ENCODE data around the gene ISG20L2. TPM values are rescaled to one million over a fixed set of nuclear protein-coding genes. Genes with fewer than 3 reads are reported as not detected.

Gene ISG20L2
- total RNA-seq, 3 donors from 2014 or later: 27.8 to 33.0 (median 31.0) TPM

DNA sequence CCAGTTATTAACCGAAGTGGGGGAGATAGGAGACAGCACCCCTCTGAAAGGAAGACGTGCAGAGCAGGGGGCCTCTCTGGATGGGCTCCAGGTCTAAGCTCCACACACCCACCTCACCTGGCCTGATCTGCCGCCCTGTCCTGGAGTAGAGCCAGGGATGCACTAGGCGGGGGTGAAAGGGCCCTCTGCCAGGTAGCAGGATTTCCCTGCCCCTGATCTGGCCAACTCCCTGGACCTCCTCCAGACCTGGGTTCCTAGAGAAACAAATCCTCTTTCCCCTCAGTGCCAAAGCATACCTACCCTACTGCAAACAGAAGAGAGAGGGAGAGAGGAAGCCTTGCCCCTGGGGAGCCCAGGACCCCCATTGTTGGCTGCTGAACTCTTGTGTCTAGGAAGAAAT, 25.2 kb downstream of the ISG20L2 start:
- TF ChIP-seq, protein P1, sequence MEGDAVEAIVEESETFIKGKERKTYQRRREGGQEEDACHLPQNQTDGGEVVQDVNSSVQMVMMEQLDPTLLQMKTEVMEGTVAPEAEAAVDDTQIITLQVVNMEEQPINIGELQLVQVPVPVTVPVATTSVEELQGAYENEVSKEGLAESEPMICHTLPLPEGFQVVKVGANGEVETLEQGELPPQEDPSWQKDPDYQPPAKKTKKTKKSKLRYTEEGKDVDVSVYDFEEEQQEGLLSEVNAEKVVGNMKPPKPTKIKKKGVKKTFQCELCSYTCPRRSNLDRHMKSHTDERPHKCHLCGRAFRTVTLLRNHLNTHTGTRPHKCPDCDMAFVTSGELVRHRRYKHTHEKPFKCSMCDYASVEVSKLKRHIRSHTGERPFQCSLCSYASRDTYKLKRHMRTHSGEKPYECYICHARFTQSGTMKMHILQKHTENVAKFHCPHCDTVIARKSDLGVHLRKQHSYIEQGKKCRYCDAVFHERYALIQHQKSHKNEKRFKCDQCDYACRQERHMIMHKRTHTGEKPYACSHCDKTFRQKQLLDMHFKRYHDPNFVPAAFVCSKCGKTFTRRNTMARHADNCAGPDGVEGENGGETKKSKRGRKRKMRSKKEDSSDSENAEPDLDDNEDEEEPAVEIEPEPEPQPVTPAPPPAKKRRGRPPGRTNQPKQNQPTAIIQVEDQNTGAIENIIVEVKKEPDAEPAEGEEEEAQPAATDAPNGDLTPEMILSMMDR (IDR thresholded peaks at IDR 0.05): no peak
- Histone ChIP-seq H3K36me3 (ENCODE audit: low read depth) (no peaks in the 10 kb centered on the region), H3K4me3 (no peak overlapping the region), H3K9me3 (no peaks in the 10 kb centered on the region), H3K4me1 (ENCODE audit: low read depth) (peaks cover 24% of the 10 kb centered on the region)
- ATAC-seq (no peak), DNase-seq (no peak)
- intact Hi-C loops (cut with DNase I, micrococcal nuclease): no loop called here

DNA sequence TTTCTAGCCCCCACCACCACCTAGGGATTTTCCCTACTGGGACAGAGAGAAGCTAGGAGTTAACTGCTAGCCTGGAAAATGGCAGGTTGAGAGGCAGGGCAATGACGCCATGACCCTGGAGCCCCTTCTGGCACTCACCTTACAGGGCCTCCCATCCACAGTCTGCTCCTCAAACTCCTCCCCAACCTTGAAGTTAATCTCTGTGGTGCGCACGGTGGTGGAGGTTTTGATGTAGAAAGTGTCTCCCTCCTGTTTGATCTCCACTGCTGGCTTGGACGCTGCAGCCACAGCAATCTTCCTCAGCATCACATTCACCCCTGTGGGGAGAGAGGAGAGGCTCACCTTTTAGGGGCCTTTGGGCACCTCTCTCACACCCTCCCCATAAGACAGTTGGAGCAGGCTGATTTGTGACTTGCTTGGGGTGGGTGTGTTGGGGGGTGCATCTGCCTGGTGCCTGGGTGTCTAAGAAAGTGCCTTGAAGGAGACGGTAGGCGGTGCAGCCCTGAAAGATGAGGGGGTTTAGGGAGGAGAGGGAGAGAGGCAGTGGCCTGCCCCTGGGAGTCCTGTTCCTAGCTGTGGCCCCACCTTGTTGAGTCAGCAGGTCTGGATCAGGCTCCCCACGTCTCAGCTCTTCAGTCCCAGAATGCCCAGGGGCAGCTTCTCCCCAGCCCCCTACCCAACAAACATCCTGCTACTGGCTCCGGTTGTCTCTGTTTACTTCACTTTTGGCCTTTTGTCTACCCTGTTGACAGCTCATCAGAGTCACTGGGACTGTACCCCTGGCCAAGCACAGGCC, 27.6 kb downstream of the ISG20L2 start:
- H3K4me3 ChIP-seq: no peak overlapping the region
- DNase-seq: no peak
- TF ChIP-seq, protein P1 (IDR thresholded peaks at IDR 0.05): no peak
- H3K9me3 ChIP-seq: no peaks in the 10 kb centered on the region
- intact Hi-C loops (cut with DNase I, micrococcal nuclease): no loop called here
- H3K36me3 ChIP-seq (ENCODE audit: low read depth): no peaks in the 10 kb centered on the region
- H3K4me1 ChIP-seq (ENCODE audit: low read depth): peaks cover 15% of the 10 kb centered on the region
- ATAC-seq: no peak

DNA sequence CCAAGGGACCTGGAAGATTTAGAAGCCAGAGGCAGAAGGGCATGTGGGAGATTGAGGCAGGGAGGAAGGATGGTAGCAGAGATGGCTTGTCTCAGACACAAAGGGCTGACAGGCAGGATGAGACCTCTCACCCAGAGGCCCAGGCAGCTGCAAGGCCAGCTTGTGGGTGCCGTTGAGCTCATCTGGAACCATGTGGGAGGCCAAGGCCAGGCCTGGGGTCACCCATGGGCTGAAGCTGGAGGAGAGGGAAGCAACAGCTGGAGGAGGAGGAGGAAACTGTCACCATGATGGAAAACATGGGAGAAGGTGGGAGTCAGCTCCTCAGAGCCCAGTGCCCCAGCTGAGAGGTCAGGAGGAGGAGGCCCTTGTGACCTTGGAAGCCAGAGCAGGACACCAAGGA, 29.6 kb downstream of the ISG20L2 start:
- H3K36me3 ChIP-seq (ENCODE audit: low read depth): no peaks in the 10 kb centered on the region
- intact Hi-C loops (cut with DNase I, micrococcal nuclease): no loop called here
- TF ChIP-seq, protein P1 (IDR thresholded peaks at IDR 0.05): no peak
- no peaks in the 10 kb centered on the region for H3K9me3 ChIP-seq
- no peak for DNase-seq
- no peak for ATAC-seq
- no peak overlapping the region for H3K4me3 ChIP-seq
- H3K4me1 ChIP-seq (ENCODE audit: low read depth): no peaks in the 10 kb centered on the region

DNA sequence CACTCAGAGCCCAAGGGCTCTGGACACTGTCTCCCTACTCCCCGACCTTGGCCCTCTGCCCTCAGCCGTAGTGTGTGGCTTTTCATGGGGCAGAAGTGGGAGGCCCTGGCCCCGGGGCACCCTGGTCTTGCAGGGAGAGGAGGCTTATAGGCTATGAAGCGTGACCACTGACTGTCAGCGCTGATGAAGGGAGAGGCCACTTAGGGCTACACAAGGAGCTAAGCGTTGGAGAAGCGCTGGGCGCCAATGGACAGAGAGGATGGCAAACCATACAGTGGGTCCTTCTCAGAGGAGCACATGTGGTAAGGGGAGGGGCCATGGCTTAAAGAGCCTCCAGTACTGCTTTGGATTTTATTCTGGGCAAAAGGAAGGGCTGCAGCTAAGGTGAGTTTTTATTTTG, 31.1 kb downstream of the ISG20L2 start:
- Histone ChIP-seq H3K36me3 (ENCODE audit: low read depth) (no peaks in the 10 kb centered on the region), H3K4me3 (no peak overlapping the region), H3K4me1 (ENCODE audit: low read depth) (peaks cover 9% of the 10 kb centered on the region), H3K9me3 (no peaks in the 10 kb centered on the region)
- intact Hi-C loops (cut with DNase I, micrococcal nuclease): no loop called here
- ATAC-seq: no peak
- TF ChIP-seq, protein P1 (IDR thresholded peaks at IDR 0.05): no peak
- DNase-seq: no peak

DNA sequence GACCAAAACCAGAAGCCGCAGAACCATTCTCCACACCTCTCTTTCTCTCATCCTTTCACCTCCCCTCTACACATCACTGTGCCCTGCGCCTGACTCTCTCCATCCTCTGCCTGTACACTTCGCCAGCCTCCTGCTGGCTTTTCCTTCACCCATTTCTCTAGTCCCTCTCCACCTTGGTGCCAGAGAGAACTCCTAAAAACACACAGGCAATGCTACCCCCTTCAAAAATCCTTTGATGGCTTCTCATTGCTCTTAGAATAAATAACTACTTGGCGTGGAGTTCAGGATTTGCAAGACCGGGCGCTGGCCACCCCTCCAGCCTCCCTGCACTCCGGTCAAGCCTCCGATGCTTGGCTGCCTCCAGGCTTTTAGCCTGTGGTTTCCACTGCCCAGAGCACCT, 31.8 kb downstream of the ISG20L2 start:
- Histone ChIP-seq H3K4me3 (no peak overlapping the region), H3K9me3 (no peaks in the 10 kb centered on the region), H3K36me3 (ENCODE audit: low read depth) (no peaks in the 10 kb centered on the region), H3K4me1 (ENCODE audit: low read depth) (peaks cover 10% of the 10 kb centered on the region)
- TF ChIP-seq, protein P1 (IDR thresholded peaks at IDR 0.05): no peak
- intact Hi-C loops (cut with DNase I, micrococcal nuclease): no loop called here
- ATAC-seq (no peak), DNase-seq (no peak)

DNA sequence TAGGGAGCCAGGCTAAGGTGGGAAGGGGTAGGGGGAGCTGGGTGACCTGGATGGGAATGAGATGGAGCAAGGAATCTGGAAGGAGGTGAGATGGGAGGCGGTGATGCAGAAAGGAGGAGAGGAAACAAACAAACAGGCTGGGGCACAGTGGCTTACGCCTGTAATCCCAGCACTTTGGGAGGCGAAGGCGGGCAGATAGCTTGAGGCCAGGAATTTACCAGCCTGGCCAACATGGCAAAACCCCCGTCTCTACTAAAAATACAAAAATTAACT, 33.9 kb downstream of the ISG20L2 start:
- H3K4me3 ChIP-seq: no peak overlapping the region
- DNase-seq (no peak), ATAC-seq (no peak)
- no peaks in the 10 kb centered on the region for H3K36me3 ChIP-seq (ENCODE audit: low read depth)
- H3K9me3 ChIP-seq: no peaks in the 10 kb centered on the region
- peaks cover 13% of the 10 kb centered on the region for H3K4me1 ChIP-seq (ENCODE audit: low read depth)
- TF ChIP-seq, protein P1 (IDR thresholded peaks at IDR 0.05): no peak
- intact Hi-C loops (cut with DNase I, micrococcal nuclease): no loop called here

Data from mucosa of descending colon (tissue), 3 donors.